Measurements from ENCODE around the gene SH3BGRL.
"Not testable (repeated sequence)": the region's sequence is repeated elsewhere in the genome, so short reads cannot be mapped to it uniquely, and the experiment has no call there.

The SH3BGRL gene

GRCh38 chrX:81259714-81260395 lies 58.0 kb downstream of the SH3BGRL start:
- DNase-seq: no peak

- no peak for DNase-seq
These were observed 59.7 kb downstream of the SH3BGRL start for GRCh38 chrX:81261576-81261975.

DNA sequence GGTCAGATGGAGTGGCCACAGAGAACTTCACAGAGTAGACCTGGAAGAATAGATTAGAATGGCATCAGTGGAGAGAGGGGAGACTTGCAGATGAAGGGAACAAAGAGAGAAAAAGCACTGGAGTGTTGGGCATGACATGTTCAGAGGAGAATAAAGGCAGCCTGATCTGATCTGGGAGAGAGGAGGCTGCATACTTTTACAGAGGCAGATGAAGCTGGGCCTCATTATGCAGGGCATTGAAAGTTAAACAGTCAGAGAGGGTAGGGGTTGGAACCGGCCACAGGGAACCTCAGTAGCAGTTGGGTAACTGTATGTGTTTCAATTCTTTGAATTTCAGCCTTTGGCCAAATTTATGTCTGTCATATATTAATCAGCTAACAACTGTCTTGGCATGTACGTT lies 61.2 kb downstream of the SH3BGRL start:
- no peak for DNase-seq

DNA sequence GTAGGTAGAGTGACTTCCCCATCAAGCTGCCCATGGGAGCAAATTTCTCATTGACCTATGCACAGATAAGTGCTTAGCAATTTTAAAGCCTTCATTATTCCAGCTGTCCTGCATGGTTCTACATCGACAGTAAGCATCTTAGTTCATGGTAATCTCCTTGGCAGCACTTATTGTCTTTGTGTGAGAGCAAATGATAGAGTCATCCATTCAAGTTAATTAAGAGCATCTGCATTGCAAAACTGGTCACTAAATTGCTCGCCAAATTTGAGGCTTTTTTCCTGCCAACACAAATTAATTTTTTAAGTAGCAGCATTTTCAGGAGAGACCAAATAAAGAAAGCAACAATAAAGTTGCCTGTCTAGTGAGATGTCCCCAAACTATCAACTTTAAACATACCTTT lies 76.7 kb downstream of the SH3BGRL start:
- no peak for DNase-seq

GRCh38 chrX:81280148-81280547 lies 78.2 kb downstream of the SH3BGRL start:
- no peak for DNase-seq

- no peak for DNase-seq
These were observed 84.2 kb downstream of the SH3BGRL start for GRCh38 chrX:81286075-81286474.

GRCh38 chrX:81286608-81287007 lies 84.7 kb downstream of the SH3BGRL start:
- no peak for DNase-seq

DNA sequence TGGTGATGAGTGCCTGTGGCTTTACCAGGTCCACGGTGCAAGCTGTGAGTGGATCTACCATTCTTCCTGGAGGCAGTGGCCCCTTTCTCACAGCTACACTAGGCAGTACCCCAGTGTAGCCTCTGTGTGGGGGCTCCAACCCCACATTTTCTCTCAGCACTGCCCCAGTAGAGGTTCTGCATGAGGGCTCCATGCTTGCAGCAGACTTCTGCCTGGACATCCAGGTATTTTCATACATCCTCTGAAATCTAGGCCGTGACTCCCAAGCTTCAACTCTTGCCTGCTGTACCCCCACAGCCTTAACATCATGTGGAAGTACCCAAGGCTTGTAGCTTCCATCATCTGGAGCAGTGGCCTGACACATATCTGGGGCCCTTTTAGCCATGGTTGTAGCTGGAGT lies 90.1 kb downstream of the SH3BGRL start:
- DNase-seq: no peak

GRCh38 chrX:81294101-81294500 lies 92.2 kb downstream of the SH3BGRL start:
- no peak for DNase-seq

DNA sequence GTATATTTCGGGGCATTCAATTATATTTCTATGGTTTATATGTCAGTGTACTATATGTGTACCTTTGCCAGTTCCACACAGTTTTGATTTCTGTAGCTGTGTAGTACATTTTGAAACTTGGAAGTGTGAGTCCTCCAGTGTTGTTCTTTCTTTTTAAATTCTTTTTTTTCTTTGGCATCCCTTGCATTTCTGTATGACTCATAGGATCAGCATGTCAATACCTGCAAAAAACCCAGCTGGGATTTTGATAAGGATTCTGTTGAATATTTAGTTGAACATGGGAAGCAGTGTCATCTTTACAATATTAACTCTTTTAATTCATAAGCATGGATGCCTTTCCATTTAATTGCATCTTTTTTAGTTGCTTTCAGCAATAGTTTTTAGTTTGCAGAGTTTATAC lies 100.0 kb downstream of the SH3BGRL start:
- no peak for DNase-seq

DNA sequence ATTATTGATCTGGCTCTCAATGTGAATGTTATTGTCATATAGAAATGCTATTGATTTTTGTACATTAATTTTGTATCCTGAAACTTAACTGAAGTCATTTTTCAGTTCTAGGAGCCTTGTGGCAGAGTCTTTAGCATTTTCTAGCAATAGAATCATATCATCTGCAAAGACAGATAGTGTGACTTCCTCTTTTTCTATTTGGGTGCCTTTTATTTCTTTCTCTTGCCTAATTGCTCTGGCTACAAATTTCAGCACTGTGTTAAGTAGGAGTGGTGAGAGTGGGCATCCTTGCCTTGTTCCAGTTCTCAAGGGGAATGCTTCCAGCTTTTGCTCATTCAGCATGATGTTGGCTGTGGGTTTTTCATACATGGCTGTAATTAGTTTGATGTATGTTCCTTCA lies 102.7 kb downstream of the SH3BGRL start:
- DNase-seq: peak; percentile 45

GRCh38 chrX:81305240-81305639 lies 103.3 kb downstream of the SH3BGRL start:
- DNase-seq: no peak

DNA sequence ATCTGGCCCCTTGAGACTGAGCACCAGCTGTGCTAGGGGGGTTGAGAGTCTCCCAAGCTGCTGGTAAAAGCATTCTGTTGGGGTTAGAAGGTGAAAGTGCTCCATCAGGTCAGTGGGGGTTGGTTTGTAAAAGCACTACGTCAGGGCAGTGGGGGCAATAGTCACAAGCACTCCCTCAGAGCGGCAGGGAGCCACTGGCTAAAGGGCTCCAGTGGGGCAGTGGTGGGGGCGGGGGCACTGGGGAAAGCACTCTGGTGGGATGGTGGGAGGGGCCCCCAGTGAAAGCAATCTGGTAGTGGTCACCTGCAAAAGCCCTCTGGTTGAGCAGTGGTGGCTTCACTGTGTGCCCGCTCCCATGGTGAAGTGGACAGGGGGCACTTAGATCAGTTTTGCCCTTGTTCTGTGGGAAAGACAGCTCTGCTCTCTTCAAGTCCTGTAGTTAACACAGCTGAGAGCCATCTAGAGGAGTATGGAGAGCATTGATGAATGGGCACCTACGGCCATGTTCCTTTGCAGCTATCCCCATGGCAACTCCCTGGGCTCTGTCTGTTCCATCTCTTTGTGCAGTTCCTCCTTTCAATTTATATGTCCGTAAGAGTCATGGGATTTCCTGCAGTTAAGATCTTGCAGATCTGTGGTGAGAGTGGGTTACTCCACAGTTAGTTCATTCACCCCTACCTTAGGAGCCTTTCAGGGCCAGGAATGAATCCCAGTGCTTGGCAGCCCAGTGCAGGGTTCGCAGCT lies 106.4 kb downstream of the SH3BGRL start:
- DNase-seq: peak; percentile 63

GRCh38 chrX:81316163-81316562 lies 114.3 kb downstream of the SH3BGRL start:
- no peak for DNase-seq

DNA sequence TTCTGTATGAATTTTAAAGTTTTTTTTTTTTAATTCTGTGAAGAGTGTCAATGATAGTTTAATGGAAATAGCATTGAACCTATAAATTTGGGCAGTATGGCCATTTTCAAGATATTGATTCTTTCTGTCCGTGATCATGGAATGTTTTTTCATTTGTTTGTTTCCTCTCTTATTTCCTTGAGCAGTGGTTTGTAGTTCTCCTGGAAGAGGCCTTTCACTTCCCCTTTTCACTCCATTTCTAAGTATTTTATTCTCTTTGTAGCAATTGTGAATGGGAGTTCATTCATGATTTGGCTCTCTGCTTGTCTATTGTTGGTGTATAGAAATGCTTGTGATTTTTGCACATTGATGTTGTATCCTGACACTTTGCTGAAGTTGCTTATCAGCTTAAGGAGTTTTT lies 129.8 kb downstream of the SH3BGRL start:
- DNase-seq: peak; percentile 52

GRCh38 chrX:81336455-81337152 lies 134.7 kb downstream of the SH3BGRL start:
- DNase-seq: no peak

DNA sequence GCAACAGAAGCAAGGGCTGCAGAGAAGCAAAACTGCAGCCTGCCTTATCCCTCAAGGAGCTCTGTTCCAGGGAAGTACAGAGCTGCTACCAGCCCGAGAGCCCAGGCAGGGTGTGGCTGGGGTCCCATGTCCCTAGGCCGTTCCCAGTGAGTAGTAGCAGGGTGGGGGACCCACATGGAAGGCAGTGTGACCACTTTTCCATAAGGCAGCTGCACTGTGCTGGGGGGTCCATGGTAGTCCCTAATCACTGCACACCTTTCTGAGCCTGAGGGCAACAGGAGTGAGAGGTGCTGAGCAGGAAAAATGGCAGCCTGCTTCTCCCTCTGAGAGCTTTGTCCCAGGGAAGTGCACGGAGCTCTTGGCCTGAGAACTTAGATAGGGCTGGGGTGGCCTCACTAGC lies 135.9 kb downstream of the SH3BGRL start:
- no peak for DNase-seq

DNA sequence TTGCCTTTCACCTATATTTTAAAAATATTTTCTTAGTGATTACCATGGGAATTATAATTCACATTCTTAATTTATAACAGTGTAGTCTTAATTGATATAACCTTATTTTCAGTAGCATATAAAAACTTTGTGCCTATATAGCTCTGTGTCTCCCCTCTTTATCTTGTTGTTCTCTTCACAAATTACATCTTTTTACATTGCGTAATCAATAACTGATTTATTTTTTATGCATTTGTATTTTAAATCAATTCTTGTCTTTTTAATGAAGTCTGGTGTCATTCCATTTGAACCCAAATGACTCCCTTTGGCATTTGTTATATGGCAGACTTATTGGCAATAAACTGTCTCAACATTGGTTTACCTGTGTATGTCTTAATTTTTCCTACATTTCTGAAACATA lies 137.0 kb downstream of the SH3BGRL start:
- no peak for DNase-seq

GRCh38 chrX:81345296-81345695 lies 143.4 kb downstream of the SH3BGRL start:
- DNase-seq: not testable (repeated sequence)

Measured in MV-4-11 (cell line).